Upper lobe of right lung (tissue), 1 donor: ENCODE data around the gene XPOT. TPM values are rescaled to one million over a fixed set of nuclear protein-coding genes. Genes with fewer than 3 reads are reported as not detected.

ENCODE experiments used
- ATAC-seq: fragments of 200-7000 bp; cut with Tn5 transposase; one replicate; pipeline ENCODE4 v1.9.1; 2020; ENCODE audit warnings: mild to moderate bottlenecking, moderate library complexity
- DNase-seq: peaks from one replicate; pipeline ENCODE4 v3.0.0-alpha.2; 2020
- H3K27ac ChIP-seq: fragments of 200-600 bp; one replicate; pipeline ENCODE4 v1.8.0; 2022
- H3K27me3 ChIP-seq: fragments of 200-600 bp; one replicate; pipeline ENCODE4 v1.8.0; 2022; ENCODE audit warnings: mild to moderate bottlenecking
- H3K36me3 ChIP-seq: fragments of 200-600 bp; one replicate; pipeline ENCODE4 v1.8.0; 2022
- H3K4me1 ChIP-seq: fragments of 200-600 bp; one replicate; pipeline ENCODE4 v1.8.0; 2022
- H3K4me3 ChIP-seq: fragments of 200-600 bp; one replicate; pipeline ENCODE4 v1.8.0; 2022; ENCODE audit warnings: mild to moderate bottlenecking
- H3K9me3 ChIP-seq: fragments of 200-600 bp; one replicate; pipeline ENCODE4 v1.8.0; 2022
- intact Hi-C: fragments of 100-400 bp; cut with DNase I; formaldehyde crosslinking; loops from one replicate; pipeline ENCODE4 v1.11.0; 2022
- total RNA-seq: library from RNA; stranded (reverse); fragmentation: NEBNext Ultra II Directional; extraction: Animal tissue kit (Norgen Biotek cat#: 25700); gene quantifications from one replicate; pipeline ENCODE4 v1.2.1, GENCODE V29; 2021
- TF ChIP-seq, protein P1 (sequence below): fragments of 200-600 bp; IDR thresholded peaks from one replicate; pipeline ENCODE4 v1.8.0; 2022; ENCODE audit warnings: antibody characterized with exemption
- donor health status: DM: no; HTN: yes; CAD: no; lungs with severe emphysema.

XPOT gene
- total RNA-seq, 1 donor from 2014 or later: 65.8 TPM

DNA sequence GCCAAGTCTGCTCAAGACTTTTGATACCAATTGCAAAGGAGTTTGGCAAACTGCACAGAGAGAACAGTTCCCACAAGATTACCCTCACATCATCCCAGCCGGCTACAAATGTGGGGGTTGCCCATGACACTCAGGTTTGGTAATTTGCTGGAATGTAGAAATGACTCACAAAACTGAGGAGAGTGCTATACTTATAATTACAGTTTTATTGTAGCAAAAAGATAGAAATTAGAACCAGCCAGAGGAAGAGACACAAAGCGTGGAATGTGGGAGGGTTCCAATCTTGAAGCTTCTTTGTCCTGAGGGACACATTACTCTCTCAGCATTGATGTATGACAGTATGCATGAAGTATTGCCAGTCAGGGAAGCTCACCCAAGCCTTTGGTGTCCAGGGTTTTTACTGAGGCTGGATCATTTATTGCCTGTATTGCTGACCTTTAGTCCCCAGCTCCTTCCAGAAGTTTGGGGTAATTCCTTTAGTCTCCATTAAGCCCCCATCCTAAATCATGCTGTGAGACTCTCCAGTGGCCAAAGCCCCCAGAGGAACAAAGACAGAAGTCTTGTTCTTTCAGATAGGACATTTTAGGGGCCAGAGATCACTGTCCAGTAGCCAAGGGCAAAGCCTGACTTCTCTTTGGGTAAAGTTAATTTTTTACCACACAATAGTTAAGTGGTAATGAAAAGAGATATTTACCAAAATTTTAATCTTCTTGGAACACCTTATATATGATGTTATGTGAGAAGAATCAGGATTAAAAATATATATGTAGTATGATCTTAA lies 57.6 kb downstream of the XPOT start:
- TF ChIP-seq, protein P1, sequence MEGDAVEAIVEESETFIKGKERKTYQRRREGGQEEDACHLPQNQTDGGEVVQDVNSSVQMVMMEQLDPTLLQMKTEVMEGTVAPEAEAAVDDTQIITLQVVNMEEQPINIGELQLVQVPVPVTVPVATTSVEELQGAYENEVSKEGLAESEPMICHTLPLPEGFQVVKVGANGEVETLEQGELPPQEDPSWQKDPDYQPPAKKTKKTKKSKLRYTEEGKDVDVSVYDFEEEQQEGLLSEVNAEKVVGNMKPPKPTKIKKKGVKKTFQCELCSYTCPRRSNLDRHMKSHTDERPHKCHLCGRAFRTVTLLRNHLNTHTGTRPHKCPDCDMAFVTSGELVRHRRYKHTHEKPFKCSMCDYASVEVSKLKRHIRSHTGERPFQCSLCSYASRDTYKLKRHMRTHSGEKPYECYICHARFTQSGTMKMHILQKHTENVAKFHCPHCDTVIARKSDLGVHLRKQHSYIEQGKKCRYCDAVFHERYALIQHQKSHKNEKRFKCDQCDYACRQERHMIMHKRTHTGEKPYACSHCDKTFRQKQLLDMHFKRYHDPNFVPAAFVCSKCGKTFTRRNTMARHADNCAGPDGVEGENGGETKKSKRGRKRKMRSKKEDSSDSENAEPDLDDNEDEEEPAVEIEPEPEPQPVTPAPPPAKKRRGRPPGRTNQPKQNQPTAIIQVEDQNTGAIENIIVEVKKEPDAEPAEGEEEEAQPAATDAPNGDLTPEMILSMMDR: no peak
- ATAC-seq (no peak), DNase-seq (no peak)
- peaks cover 16% of the 10 kb centered on the region for H3K4me1 ChIP-seq
- no peaks in the 10 kb centered on the region for H3K27me3 ChIP-seq
- H3K9me3 ChIP-seq: no peaks in the 10 kb centered on the region
- no peak overlapping the region for H3K27ac ChIP-seq
- intact Hi-C loops: no loop called here
- H3K4me3 ChIP-seq: no peak overlapping the region
- peaks cover 64% of the 10 kb centered on the region for H3K36me3 ChIP-seq

DNA sequence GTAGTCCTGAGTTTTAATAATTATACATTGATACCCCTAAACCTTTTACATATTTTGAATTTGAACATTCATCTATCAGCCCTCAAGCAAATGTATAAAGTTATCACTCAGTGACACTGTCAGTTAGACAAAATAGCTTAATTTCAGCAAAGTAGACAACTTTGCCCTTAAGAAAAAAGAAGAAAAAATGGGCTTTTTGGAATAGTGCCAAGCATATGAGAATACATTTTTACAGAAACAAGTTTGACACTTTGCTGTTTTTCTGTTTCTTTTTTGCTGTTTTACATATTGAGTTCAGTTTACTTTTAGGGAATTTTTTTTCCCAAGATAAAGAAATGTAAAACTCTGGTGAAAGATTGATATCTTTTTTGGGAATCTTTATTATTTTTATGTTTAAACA lies 62.0 kb downstream of the XPOT start:
- H3K4me1 ChIP-seq: no peaks in the 10 kb centered on the region
- TF ChIP-seq, protein P1: no peak
- intact Hi-C loops: no loop called here
- ATAC-seq (no peak), DNase-seq (no peak)
- H3K27ac ChIP-seq: no peak overlapping the region
- no peaks in the 10 kb centered on the region for H3K9me3 ChIP-seq
- no peaks in the 10 kb centered on the region for H3K27me3 ChIP-seq
- H3K36me3 ChIP-seq: peaks cover 89% of the 10 kb centered on the region
- no peak overlapping the region for H3K4me3 ChIP-seq

DNA sequence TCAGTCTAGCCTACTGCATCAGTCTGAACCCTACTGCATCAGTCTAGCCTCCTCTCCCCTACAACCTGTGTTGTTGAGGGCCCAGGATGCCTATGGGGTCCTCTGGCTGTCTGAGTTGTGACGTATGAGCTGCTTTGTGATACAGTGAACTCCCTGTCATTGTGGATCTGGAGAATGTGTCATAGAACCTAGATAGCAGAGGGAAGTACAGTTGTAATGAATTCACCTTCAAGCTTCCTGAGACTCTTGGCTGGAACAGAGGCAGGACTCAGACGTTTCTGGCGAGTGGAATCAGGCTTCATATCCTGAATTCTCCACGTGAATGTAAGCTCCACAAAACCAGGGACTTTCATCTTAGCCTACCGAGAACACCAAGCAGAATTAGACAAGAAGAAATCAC lies 64.8 kb downstream of the XPOT start:
- DNase-seq (no peak), ATAC-seq (no peak)
- Histone ChIP-seq H3K4me1 (no peaks in the 10 kb centered on the region), H3K9me3 (no peaks in the 10 kb centered on the region), H3K27me3 (no peaks in the 10 kb centered on the region), H3K36me3 (peaks cover 97% of the 10 kb centered on the region), H3K4me3 (no peak overlapping the region), H3K27ac (no peak overlapping the region)
- intact Hi-C loops: no loop called here
- TF ChIP-seq, protein P1: no peak

DNA sequence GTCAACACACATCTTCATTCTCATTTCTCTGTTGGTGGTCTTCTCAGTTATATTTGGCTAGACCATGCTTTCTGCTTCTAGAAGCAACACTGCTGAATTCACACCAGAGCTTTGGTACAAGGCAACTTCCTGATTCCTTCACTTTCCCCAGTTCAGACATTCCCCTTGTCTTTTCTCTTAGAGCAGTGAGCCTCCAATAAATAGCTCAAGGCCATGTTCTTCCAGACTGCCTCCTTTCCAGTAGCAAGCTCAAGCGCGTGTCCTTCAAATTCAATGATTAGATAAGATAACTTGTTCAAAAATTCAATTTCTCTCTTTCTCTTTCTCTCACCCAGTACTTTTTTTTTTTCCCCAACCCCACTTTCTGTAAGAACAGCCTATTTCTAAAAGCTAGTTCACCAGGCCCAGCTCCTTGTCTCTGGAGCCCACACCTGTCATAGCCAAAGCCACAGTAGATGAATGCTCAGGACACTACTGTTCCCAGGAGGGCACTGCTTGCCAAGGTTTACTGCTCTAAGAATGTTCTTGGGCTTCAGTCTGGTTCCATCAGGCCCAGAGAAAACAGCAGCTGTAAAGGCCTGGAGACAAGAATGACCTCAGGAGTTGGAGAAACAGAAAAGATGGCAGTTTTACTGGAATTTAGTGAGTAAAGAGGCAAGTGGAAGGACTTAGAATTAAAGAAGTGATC lies 65.4 kb downstream of the XPOT start:
- TF ChIP-seq, protein P1: no peak
- no peak for ATAC-seq
- H3K4me1 ChIP-seq: no peaks in the 10 kb centered on the region
- intact Hi-C loops: no loop called here
- no peaks in the 10 kb centered on the region for H3K27me3 ChIP-seq
- DNase-seq: no peak
- no peak overlapping the region for H3K4me3 ChIP-seq
- H3K9me3 ChIP-seq: no peaks in the 10 kb centered on the region
- peaks cover 97% of the 10 kb centered on the region for H3K36me3 ChIP-seq
- no peak overlapping the region for H3K27ac ChIP-seq

DNA sequence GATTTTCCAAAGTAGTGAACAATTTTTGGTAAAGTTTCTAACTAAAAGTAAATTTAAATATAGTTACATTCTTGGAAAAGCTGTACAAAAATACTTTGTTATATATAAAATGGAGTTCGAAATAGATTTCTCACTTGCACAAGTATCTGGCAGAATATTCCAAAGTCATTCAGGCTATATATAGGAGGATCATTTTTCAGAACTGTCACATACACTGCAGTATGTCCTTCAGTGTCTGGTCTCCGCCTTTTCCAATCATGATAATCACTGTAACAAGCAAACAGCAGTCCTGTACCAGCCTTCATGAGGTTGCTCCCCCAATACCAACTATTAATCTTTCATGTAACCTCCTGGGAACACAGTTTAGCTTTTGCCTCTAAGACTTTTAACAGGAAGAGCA lies 66.3 kb downstream of the XPOT start:
- H3K27me3 ChIP-seq: no peaks in the 10 kb centered on the region
- intact Hi-C loops: no loop called here
- peaks cover 97% of the 10 kb centered on the region for H3K36me3 ChIP-seq
- ATAC-seq (no peak), DNase-seq (no peak)
- no peak overlapping the region for H3K27ac ChIP-seq
- no peak overlapping the region for H3K4me3 ChIP-seq
- TF ChIP-seq, protein P1: no peak
- no peaks in the 10 kb centered on the region for H3K4me1 ChIP-seq
- peaks cover 5% of the 10 kb centered on the region for H3K9me3 ChIP-seq
